Activated naive CD8-positive, alpha-beta T cell treated with anti-CD3 and anti-CD28 coated beads, Interleukin-2, amount 10 ng/mL, durations not matched to agents 7 days and 5 days (primary cell): ENCODE results near the gene AMIGO3. TPM values are rescaled to one million over a fixed set of nuclear protein-coding genes. Genes with fewer than 3 reads are reported as not detected.

ENCODE experiments used
- ATAC-seq: fragments of 150-1000 bp; cut with Tn5 transposase; one replicate; pipeline ENCODE4 v1.10.0; 2021; ENCODE audit warnings: low read depth, moderate library complexity
- POLR2A ChIA-PET: fragments of 350-600 bp; sonication (Branson Sonifier 250); formaldehyde crosslinking; loops from one replicate; lab custom pipeline; 2021; ENCODE audit warnings: antibody characterized with exemption; lab: Charles Lee
- DNase-seq: peaks from one replicate; pipeline ENCODE4 v3.0.0; 2021
- H3K27ac Mint-ChIP-seq: one replicate; pipeline ENCODE4 v1.8.0; 2022; ENCODE audit warnings: mild to moderate bottlenecking, mixed read lengths
- H3K27me3 Mint-ChIP-seq: one replicate; pipeline ENCODE4 v1.8.0; 2022; ENCODE audit warnings: mild to moderate bottlenecking, moderate library complexity, mixed read lengths
- H3K36me3 Mint-ChIP-seq: one replicate; pipeline ENCODE4 v1.8.0; 2021; ENCODE audit warnings: mild to moderate bottlenecking, mixed read lengths
- H3K4me1 Mint-ChIP-seq: one replicate; pipeline ENCODE4 v1.8.0; 2021; ENCODE audit warnings: mixed read lengths
- H3K4me3 Mint-ChIP-seq: one replicate; pipeline ENCODE4 v1.8.0; 2022; ENCODE audit warnings: mild to moderate bottlenecking, moderate library complexity, mixed read lengths
- H3K9me3 Mint-ChIP-seq: one replicate; pipeline ENCODE4 v1.8.0; 2021; ENCODE audit warnings: mixed read lengths
- total RNA-seq, 2 experiments: library from RNA; stranded (reverse); gene quantifications; one replicate each; pipeline ENCODE4 v1.2.3, GENCODE V29; 2021

AMIGO3 gene
- total RNA-seq, 2 experiments from 2014 or later: 0.61 to 2.0 TPM

DNA sequence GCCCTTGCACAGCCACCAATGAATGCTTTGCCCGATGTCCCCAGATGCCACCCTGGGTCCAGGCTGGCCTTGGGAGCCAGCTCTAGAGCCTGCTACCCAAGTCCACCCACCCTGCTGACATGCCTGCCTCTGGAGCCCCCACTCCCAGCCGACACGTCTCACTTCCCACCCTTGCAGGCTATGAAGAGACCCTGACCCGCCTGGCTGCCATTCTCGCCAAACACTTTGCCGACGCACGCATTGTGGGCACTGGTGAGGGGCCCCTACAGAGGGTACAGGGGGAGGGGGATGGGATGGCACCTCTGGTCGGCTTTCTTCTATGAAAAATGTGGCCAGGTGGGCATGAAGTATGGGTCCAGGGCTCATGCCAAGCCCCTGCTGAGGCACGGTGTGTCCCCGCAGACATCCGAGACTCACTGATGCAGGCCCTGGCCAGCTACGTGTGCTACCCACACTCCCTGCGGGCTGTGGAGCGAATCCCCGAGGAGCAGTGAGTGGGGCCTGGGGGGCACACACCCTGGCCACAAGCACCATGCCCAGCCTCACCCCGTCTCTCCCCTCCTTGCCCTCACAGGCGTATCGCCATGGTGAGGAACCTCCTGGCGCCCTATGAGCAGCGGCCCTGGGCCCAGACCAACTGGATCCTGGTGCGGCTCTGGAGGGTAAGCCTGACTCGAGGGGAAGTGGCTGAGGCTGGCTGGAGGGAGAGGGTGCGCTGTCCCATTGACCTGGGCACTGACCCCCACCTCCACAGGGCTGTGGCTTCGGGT is 6.0 kb downstream of the AMIGO3 start:
- DNase-seq: no peak
- peaks cover 25% of the 10 kb centered on the region for H3K4me1 Mint-ChIP-seq
- no peaks in the 10 kb centered on the region for H3K9me3 Mint-ChIP-seq
- H3K27me3 Mint-ChIP-seq: no peaks in the 10 kb centered on the region
- no peak overlapping the region for H3K27ac Mint-ChIP-seq
- POLR2A ChIA-PET: interaction anchor here (1.1 to 1.5 kb wide), 2 partner anchors 10 to 11 kb away, joined by 3 to 9 read pairs; partner anchors contain the start of gene GMPPB
- H3K4me3 Mint-ChIP-seq: no peak overlapping the region
- H3K36me3 Mint-ChIP-seq: peaks cover 3% of the 10 kb centered on the region
- ATAC-seq: no peak

DNA sequence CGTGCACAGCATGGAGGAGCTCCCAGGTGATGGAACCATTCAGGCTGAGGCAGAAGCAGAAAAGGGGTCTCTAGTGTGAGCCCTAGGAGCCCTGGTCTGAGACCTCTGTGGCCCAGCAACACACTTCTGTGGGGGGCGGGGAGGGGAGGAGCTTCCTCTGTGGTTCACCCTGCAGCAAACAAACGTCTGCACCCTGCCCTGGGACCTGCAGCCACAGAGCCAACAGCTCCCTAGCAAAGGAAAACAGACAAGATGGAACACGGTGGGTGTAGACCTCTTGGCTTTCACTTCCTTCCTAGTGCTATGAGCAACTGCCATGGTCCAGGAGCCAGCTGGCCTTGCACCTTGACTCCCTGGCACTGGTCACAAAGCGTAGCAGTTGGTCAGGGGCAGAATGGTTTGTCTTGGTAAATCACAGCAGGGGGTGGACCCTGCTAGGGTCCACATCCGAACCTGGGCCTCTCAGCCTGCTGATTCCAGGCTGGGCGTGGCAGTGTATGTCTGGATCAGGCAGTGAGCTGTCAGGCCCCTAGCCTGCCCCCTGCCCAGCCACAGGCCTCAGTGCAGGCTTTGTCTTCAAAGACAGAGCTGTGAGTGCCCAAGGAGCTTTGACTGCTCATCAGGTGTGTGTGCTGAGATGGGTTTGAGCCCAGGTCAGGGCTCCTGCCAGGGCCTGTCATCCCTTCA is 6.7 kb downstream of the AMIGO3 start:
- DNase-seq: peak; percentile 47
- Mint-ChIP-seq H3K27me3 (no peaks in the 10 kb centered on the region), H3K36me3 (peaks cover 2% of the 10 kb centered on the region), H3K4me1 (peaks cover 24% of the 10 kb centered on the region), H3K27ac (peak overlapping the region; percentile 65), H3K4me3 (no peak overlapping the region), H3K9me3 (no peaks in the 10 kb centered on the region)
- POLR2A ChIA-PET: interaction anchor here (1.1 to 1.5 kb wide), 4 partner anchors 10 to 15 kb away, joined by 3 to 9 read pairs (median 3); partner anchors contain the start of gene GMPPB
- ATAC-seq: peak; percentile 58

DNA sequence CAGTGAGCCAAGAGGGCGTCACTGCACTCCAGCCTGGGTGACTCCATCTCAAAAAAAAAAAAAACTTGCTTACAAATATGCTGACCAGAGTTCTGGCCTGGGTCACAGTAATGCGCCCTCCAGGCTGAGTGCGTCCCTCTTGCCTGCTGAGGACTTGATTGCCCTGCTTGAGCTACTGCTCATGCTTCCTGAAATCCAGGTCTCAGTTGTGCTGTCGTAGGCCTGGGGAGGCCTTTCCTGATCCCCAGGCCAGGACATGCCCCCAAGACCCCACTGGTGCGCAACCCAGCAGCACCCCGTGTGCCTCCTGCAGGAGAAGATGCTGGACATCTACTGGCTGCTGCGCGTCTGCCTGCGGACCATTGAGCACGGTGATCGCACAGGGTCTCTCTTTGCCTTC is 7.3 kb downstream of the AMIGO3 start:
- POLR2A ChIA-PET: interaction anchor here (1.2 to 1.5 kb wide), 3 partner anchors 12 to 14 kb away, joined by 3 to 9 read pairs (median 3); partner anchors contain the start of gene GMPPB
- no peaks in the 10 kb centered on the region for H3K27me3 Mint-ChIP-seq
- H3K27ac Mint-ChIP-seq: no peak overlapping the region
- ATAC-seq (no peak), DNase-seq (peak; percentile 26)
- no peaks in the 10 kb centered on the region for H3K9me3 Mint-ChIP-seq
- peak overlapping the region; percentile 22 for H3K4me3 Mint-ChIP-seq
- H3K36me3 Mint-ChIP-seq: peaks cover 2% of the 10 kb centered on the region
- H3K4me1 Mint-ChIP-seq: peaks cover 27% of the 10 kb centered on the region

DNA sequence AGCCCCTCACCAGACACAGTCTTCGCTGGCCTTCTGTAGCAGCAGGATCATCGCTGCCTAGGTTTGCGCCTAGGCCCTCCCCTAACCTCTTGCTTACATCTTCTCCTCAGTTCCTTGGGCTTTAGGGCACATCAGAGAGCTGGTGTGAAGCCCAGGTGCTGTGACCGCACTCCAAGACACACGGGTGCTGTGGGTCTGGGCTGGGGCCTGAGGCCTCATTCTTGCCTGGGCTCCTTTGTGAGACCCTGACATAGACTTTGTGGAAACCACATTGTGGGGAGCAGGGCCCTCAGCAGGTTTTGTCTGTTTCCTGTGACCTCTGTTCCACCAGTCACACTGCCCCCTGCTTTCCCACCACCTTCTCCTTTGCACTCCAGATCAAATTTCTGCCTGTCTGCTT is 8.0 kb downstream of the AMIGO3 start:
- Mint-ChIP-seq H3K27me3 (no peaks in the 10 kb centered on the region), H3K4me3 (peak overlapping the region; percentile 18), H3K27ac (peak overlapping the region; percentile 71), H3K4me1 (peaks cover 27% of the 10 kb centered on the region), H3K9me3 (no peaks in the 10 kb centered on the region), H3K36me3 (peaks cover 2% of the 10 kb centered on the region)
- ATAC-seq: peak; percentile 28
- POLR2A ChIA-PET: interaction anchor here (1.1 to 1.5 kb wide), 3 partner anchors 8 to 13 kb away, joined by 3 to 5 read pairs (median 3); partner anchors contain the start of gene AMIGO3
- peak; percentile 34 for DNase-seq

DNA sequence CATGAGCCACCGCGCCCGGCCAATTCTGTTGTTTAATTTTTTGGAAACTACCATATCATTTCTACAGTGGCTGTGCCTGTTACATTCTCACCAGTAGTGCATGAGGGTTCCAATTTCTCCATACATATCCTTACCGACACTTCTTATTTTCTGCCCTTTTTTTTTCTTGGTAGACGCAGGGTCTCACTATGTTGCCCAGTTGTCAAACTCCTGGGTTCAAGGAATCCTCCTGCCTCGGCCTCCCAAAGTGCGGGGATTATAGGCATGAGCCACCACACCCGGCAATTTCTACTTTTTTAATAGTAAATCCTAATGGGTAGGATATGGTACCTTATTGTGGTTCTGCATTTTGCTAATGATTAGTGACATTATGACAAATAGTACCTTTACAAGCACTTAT is 9.6 kb downstream of the AMIGO3 start:
- POLR2A ChIA-PET: no interaction called here
- Mint-ChIP-seq H3K27me3 (no peaks in the 10 kb centered on the region), H3K36me3 (no peaks in the 10 kb centered on the region), H3K4me1 (peaks cover 27% of the 10 kb centered on the region), H3K27ac (no peak overlapping the region), H3K9me3 (no peaks in the 10 kb centered on the region), H3K4me3 (no peak overlapping the region)
- no peak for ATAC-seq
- DNase-seq: no peak

DNA sequence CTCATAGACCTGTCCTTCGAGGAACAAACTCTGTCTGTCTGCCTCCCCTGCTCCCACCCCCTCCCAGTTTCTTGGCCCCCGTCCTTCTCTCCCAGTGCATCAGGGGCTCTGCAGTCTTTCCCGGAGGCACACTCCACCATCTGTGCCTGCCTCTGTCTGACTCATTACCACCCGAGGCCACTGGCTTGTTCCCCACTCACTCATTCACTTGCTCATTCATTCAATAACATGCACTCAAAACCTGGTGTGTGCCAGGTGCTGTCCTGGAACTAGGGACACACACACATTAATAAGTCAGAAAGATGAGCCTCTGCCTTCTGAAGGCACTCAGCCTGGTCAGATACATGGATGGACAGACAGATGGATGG is 12.4 kb downstream of the AMIGO3 start:
- Mint-ChIP-seq H3K27me3 (no peaks in the 10 kb centered on the region), H3K36me3 (no peaks in the 10 kb centered on the region), H3K27ac (peak overlapping the region; percentile 54), H3K4me3 (no peak overlapping the region), H3K9me3 (no peaks in the 10 kb centered on the region), H3K4me1 (peaks cover 14% of the 10 kb centered on the region)
- ATAC-seq: no peak
- POLR2A ChIA-PET: no interaction called here
- DNase-seq: no peak

DNA sequence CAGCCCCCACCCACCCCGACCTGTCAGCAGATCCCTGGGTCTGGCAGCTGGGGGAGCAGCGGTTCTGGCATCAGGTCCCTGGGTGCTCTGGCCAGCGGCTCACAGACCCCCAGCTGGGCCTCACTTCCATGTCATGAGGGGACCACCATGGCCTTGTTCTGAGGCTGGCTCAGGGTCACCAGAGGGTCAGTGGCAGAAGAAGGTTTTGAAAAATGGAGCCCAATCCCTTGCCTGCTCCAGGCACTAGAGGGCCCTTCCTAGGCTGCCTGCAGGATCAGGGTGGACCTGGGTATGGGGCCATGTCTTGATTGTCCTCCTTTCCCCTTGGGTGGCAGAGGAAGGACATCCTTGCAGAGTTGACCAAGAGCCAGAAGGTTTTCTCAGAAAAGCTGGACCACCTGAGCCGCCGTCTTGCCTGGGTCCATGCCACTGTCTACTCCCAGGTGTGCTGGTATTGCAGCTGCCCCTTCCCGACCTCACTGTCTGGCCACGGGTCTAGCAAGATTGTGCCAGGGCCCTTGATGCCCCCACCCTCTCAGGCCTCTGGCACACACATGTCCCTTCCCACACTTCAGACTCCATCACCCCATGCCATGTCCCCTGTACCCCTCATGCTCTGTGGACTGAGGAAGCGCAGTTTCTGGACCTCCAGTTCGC is 12.9 kb downstream of the AMIGO3 start:
- Mint-ChIP-seq H3K27me3 (no peaks in the 10 kb centered on the region), H3K4me1 (peaks cover 10% of the 10 kb centered on the region), H3K36me3 (no peaks in the 10 kb centered on the region), H3K27ac (no peak overlapping the region), H3K9me3 (no peaks in the 10 kb centered on the region), H3K4me3 (no peak overlapping the region)
- ATAC-seq: no peak
- POLR2A ChIA-PET: no interaction called here
- no peak for DNase-seq

DNA sequence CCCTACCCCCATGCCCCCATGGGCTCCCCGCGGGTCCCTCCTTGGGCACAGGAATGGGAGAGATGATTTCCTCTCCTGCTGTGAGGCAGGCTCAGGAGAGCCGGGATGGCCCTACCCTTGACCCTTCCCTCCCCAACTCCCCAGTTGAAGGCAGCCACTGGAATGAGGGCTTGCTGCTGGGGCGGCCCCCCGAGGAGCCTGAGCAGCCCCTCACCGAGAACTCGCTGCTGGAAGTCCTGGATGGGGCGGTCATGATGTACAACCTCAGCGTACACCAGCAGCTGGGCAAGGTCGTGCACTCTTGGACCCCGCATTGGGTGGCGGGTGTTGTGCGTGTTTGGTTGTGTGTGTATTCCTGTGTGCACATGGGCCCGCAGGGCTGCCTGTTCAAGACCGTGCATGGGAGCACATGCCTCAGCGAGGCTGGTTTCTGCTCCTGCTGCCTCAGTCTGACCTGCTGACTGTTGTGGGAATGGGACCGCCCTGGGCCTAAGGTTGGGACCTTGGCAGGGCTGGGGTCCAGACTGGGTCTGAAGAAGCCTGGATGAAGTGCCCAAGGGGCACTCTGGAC is 14.0 kb downstream of the AMIGO3 start:
- no peak overlapping the region for H3K27ac Mint-ChIP-seq
- H3K9me3 Mint-ChIP-seq: no peaks in the 10 kb centered on the region
- H3K36me3 Mint-ChIP-seq: no peaks in the 10 kb centered on the region
- H3K4me1 Mint-ChIP-seq: peaks cover 5% of the 10 kb centered on the region
- H3K4me3 Mint-ChIP-seq: no peak overlapping the region
- POLR2A ChIA-PET: interaction anchor here (0.6 kb wide), 1 partner anchor 549 kb away, joined by 6 read pairs; no protein-coding TSS in a partner anchor
- ATAC-seq: no peak
- H3K27me3 Mint-ChIP-seq: no peaks in the 10 kb centered on the region
- no peak for DNase-seq

DNA sequence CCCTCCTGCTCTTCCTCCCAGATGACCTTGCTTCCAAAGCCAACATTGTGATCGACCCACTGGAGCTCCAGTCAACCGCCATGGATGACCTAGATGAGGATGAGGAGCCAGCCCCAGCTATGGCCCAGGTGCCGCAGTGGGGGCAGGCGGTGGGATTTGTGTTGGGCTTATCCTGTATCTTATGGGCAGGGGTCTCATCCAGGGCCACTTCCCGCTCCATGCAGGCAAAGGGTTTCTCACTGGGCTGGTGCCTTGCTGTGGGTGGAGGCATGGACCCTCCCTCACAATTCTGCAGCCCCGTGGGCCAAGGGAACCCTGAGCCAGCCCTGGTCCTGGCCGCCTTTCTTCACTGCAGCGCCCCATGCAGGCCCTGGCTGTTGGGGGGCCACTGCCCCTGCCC is 14.9 kb downstream of the AMIGO3 start:
- H3K4me3 Mint-ChIP-seq: no peak overlapping the region
- no peak overlapping the region for H3K27ac Mint-ChIP-seq
- no peak for ATAC-seq
- POLR2A ChIA-PET: no interaction called here
- no peaks in the 10 kb centered on the region for H3K9me3 Mint-ChIP-seq
- H3K4me1 Mint-ChIP-seq: peaks cover 5% of the 10 kb centered on the region
- DNase-seq: no peak
- no peaks in the 10 kb centered on the region for H3K27me3 Mint-ChIP-seq
- H3K36me3 Mint-ChIP-seq: no peaks in the 10 kb centered on the region

DNA sequence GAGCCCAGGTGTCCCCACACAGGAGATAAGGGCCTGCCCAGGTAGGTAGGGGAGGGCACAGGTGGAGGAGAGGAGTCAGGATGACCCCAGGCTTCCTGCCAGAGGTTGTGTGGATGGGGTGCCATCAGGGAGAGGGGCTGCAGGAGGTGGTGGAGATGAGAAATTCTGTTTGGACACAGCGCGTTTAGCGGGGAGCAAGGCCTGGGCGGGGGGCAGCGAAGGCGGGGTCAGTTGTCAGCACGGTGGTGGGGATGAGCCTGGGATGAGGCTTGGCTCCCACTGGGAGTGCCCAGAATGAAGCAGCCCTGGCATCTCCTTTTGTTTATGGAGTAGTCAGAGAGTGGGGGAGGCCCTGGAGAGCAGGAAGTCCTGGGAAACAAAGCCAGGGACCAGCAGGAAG is 15.5 kb downstream of the AMIGO3 start:
- peak overlapping the region; percentile 61 for H3K27ac Mint-ChIP-seq
- H3K4me3 Mint-ChIP-seq: no peak overlapping the region
- ATAC-seq (no peak), DNase-seq (no peak)
- no peaks in the 10 kb centered on the region for H3K27me3 Mint-ChIP-seq
- H3K36me3 Mint-ChIP-seq: no peaks in the 10 kb centered on the region
- H3K4me1 Mint-ChIP-seq: peaks cover 5% of the 10 kb centered on the region
- no peaks in the 10 kb centered on the region for H3K9me3 Mint-ChIP-seq
- POLR2A ChIA-PET: interaction anchor here (1.0 to 1.4 kb wide), 2 partner anchors 99 to 141 kb away, joined by 3 to 5 read pairs; partner anchors contain the start of gene INKA1

DNA sequence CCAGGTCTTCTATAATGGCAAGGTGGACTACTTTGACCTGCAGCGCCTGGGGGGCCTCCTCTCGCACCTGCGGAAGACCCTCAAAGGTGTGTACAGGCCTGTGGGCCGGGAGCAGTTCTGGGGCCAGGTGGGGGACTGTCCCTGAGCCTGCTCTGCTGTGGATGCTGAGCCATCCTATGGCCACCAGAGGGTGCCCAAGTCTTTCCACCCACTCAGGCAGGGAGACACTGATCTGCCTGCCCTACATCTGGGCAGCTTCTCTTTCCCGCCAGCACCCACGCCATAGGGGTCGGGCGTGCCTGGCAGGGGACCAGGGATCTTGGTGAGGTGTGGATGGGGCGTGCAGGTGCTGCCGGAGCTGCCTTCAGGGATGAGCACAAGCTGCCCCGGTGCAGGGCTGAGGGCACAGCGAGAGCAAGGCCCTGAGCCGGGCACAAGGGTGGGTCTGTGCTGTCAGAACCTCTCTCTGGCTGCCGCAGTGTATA is 16.0 kb downstream of the AMIGO3 start:
- H3K9me3 Mint-ChIP-seq: no peaks in the 10 kb centered on the region
- H3K27me3 Mint-ChIP-seq: no peaks in the 10 kb centered on the region
- H3K27ac Mint-ChIP-seq: peak overlapping the region; percentile 61
- H3K36me3 Mint-ChIP-seq: no peaks in the 10 kb centered on the region
- peaks cover 5% of the 10 kb centered on the region for H3K4me1 Mint-ChIP-seq
- ATAC-seq (peak; percentile 97), DNase-seq (peak; percentile 70)
- H3K4me3 Mint-ChIP-seq: no peak overlapping the region
- POLR2A ChIA-PET: interaction anchor here (1.0 to 1.4 kb wide), 3 partner anchors 19 to 141 kb away, joined by 3 to 5 read pairs (median 3); partner anchors contain the start of gene INKA1

DNA sequence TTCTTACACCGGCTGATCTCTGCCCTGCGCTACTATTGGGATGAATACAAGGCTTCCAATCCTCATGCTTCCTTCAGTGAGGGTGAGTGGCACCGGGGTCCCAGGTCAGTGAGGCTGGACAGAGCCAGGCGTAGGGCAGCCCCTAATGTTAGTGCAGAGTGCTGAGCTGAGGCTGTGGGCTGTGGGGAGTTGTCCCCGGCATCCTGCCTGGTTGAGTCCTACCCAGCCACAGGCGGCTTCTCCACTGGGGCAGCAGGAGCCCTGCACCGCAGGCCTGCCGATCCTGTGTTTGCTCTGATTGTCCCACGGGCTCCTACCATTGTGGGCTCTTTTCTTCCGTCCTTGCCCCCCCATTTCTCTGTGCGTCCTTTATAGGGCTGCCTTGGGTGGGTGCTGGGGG is 16.8 kb downstream of the AMIGO3 start:
- Mint-ChIP-seq H3K27ac (no peak overlapping the region), H3K27me3 (no peaks in the 10 kb centered on the region), H3K4me3 (no peak overlapping the region), H3K36me3 (no peaks in the 10 kb centered on the region), H3K4me1 (peaks cover 3% of the 10 kb centered on the region), H3K9me3 (no peaks in the 10 kb centered on the region)
- DNase-seq (no peak), ATAC-seq (no peak)
- POLR2A ChIA-PET: interaction anchor here (1.0 to 1.4 kb wide), 2 partner anchors 20 to 101 kb away, joined by 3 to 5 read pairs; partner anchors contain the start of gene INKA1
